Measurements from ENCODE around the gene SEMA3B. TPM values are rescaled to one million over a fixed set of nuclear protein-coding genes. Genes with fewer than 3 reads are reported as not detected.

The SEMA3B gene
- total RNA-seq, 1 donor from 2014 or later: 0.68 TPM

DNA sequence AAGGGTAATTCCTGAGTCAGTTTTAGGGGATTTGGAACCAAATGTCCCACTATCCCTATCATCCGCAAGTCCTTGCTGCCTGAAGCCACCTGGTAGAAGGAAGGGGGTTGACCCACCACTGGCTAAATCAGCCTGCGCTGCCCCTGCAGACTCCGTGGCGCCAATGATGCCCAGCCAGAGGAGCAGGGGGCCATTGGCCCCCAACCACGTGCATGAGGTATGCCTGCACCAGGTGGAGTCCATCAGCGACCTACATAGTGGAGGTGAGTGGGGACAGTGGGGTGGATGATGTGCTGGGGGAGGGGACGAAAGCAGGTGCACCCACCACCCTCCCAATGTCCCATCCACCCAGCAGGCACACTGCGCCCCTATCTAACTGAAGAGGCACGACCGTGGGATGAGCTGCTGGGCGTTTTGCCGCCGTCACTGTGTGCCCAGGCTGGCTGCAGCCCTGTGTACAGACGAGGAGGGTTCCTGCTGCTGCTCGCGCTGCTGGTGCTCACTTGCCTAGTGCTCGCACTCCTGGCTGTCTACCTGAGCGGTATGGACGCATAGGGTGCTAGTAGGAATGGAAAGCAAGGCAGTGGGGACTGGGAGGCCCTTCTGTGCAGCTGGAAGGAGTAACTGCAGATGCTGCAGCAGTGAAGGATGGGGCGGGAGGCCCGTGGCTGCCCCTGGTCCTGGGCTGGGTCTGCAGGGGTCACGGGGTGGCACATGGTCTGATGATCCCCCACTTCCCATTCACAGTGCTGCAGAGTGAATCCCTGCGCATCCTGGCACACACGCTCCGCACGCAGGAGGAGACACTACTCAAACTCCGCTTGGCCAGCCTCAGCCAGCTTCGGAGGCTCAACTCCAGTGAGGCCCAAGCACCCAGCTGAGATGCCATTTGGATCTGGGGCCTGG is 17.6 kb downstream of the SEMA3B start:
- DNase-seq (ENCODE audit: low spot score): no peak
- intact Hi-C loops (cut with micrococcal nuclease): no loop called here
- Mint-ChIP-seq H3K27me3 (ENCODE audit: low read depth) (no peaks in the 10 kb centered on the region), H3K4me3 (ENCODE audit: low read depth) (no peak overlapping the region), H3K4me1 (ENCODE audit: low read depth) (peaks cover 3% of the 10 kb centered on the region), H3K9me3 (no peaks in the 10 kb centered on the region), H3K36me3 (ENCODE audit: low read depth) (peaks cover 48% of the 10 kb centered on the region), H3K27ac (no peak overlapping the region)

DNA sequence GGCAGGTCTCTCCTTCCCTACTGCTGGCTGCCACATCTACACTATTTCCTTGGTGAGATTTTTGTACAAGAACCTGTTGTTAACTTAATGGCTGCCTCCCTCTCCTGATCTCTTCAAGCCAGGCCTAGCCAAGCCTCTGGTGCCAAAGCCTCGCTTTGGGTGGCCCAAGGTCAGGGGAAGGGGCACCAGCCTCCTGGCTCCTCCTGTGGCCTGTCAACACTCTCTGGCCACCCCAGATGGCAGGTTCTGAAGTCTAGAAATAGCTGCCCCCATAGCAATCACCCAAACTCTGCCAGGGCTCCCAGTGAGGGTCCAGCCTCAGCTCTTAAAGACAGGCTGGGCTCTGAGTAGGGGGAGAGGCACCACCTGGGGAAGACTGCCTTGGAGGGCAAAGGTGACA is 18.3 kb downstream of the SEMA3B start:
- no peaks in the 10 kb centered on the region for H3K9me3 Mint-ChIP-seq
- no peak for DNase-seq (ENCODE audit: low spot score)
- H3K27me3 Mint-ChIP-seq (ENCODE audit: low read depth): no peaks in the 10 kb centered on the region
- peaks cover 48% of the 10 kb centered on the region for H3K36me3 Mint-ChIP-seq (ENCODE audit: low read depth)
- no peak overlapping the region for H3K4me3 Mint-ChIP-seq (ENCODE audit: low read depth)
- H3K4me1 Mint-ChIP-seq (ENCODE audit: low read depth): peaks cover 3% of the 10 kb centered on the region
- intact Hi-C loops (cut with micrococcal nuclease): no loop called here
- H3K27ac Mint-ChIP-seq: no peak overlapping the region

DNA sequence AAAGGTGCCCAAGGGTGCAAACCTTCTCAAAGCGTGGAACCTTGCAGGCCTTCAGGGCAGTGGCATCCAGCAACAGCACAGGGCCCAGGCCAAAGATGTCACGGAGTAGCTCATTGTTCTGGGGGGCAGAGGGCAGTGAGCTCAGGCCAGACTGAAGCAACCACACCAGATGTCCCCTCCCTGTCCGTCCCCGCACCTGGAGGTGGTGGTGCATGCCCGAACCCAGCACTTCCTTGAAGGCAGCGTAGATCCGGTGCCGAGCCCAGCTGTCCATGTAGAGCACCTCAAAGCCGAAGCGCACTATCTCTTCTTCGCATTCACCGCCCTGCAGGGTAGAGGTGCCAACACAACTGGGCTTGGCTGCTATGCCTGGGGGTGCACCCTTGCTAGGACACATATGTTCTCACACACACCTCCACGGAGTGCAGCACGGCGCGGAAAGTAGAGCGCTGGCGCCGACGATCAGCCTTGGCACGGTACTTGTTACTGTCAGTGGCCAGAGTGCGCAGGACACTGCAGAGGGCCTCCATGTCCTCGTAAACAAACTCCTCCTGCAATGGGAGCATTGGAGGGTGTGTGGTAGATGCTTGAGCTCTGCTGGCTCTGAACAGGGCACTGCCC is 19.6 kb downstream of the SEMA3B start:
- Mint-ChIP-seq H3K9me3 (no peaks in the 10 kb centered on the region), H3K27me3 (ENCODE audit: low read depth) (no peaks in the 10 kb centered on the region), H3K4me3 (ENCODE audit: low read depth) (no peak overlapping the region), H3K4me1 (ENCODE audit: low read depth) (peaks cover 9% of the 10 kb centered on the region), H3K27ac (no peak overlapping the region), H3K36me3 (ENCODE audit: low read depth) (peaks cover 48% of the 10 kb centered on the region)
- intact Hi-C loops (cut with micrococcal nuclease): no loop called here
- DNase-seq (ENCODE audit: low spot score): no peak

DNA sequence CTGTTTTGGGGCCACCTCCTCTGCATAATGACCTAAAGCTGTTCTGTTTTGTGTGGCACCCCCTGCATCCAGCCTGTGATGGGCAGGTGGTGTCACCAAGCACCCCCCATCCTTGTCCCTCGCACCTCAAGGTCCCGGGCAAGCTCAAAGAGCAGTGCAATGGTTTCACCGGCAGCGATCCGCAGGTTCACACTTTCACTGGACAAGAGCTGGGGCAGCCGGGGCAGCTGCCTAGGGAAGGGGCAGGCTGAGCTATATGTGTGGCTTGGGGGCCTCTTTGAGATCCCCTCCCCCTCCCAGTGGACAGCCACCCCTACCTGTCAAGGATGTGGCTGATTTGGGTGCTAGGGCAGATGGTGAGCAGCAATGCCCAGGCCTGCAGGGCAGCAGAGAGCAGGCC is 20.2 kb downstream of the SEMA3B start:
- Mint-ChIP-seq H3K4me1 (ENCODE audit: low read depth) (peaks cover 9% of the 10 kb centered on the region), H3K27me3 (ENCODE audit: low read depth) (no peaks in the 10 kb centered on the region), H3K27ac (no peak overlapping the region), H3K4me3 (ENCODE audit: low read depth) (peak overlapping the region; percentile 39), H3K9me3 (no peaks in the 10 kb centered on the region), H3K36me3 (ENCODE audit: low read depth) (peaks cover 48% of the 10 kb centered on the region)
- intact Hi-C loops (cut with micrococcal nuclease): no loop called here
- DNase-seq (ENCODE audit: low spot score): no peak

DNA sequence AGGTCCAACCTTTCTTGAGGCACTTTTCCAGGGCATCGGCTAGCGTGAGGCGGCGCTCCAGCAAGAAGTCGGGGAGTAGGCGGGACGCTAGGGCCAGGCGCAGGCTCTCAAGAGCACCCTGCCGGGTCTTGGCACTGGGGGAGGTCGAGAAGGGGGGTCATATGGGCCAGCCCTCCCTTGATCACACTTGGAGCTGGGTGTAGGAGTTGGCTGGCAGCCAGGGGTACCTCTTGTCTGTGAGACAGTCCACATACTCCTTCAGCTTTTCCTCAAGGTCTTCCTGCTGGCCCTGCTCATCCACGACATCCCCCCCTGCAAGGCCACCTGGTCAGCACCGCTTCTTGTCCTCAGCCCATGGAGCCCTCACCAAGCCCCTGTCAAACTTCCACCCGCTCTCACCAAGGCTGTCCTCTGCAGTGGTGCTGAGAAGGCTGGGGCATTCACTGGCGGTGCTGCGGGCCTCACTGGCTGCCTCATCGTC is 21.3 kb downstream of the SEMA3B start:
- Mint-ChIP-seq H3K27me3 (ENCODE audit: low read depth) (no peaks in the 10 kb centered on the region), H3K4me3 (ENCODE audit: low read depth) (peak overlapping the region; percentile 18), H3K27ac (no peak overlapping the region), H3K9me3 (no peaks in the 10 kb centered on the region), H3K4me1 (ENCODE audit: low read depth) (peaks cover 9% of the 10 kb centered on the region), H3K36me3 (ENCODE audit: low read depth) (peaks cover 48% of the 10 kb centered on the region)
- intact Hi-C loops (cut with micrococcal nuclease): loop anchor here (10.0 kb wide), 1 partner anchor 355 kb away; no protein-coding TSS in a partner anchor
- DNase-seq (ENCODE audit: low spot score): no peak

DNA sequence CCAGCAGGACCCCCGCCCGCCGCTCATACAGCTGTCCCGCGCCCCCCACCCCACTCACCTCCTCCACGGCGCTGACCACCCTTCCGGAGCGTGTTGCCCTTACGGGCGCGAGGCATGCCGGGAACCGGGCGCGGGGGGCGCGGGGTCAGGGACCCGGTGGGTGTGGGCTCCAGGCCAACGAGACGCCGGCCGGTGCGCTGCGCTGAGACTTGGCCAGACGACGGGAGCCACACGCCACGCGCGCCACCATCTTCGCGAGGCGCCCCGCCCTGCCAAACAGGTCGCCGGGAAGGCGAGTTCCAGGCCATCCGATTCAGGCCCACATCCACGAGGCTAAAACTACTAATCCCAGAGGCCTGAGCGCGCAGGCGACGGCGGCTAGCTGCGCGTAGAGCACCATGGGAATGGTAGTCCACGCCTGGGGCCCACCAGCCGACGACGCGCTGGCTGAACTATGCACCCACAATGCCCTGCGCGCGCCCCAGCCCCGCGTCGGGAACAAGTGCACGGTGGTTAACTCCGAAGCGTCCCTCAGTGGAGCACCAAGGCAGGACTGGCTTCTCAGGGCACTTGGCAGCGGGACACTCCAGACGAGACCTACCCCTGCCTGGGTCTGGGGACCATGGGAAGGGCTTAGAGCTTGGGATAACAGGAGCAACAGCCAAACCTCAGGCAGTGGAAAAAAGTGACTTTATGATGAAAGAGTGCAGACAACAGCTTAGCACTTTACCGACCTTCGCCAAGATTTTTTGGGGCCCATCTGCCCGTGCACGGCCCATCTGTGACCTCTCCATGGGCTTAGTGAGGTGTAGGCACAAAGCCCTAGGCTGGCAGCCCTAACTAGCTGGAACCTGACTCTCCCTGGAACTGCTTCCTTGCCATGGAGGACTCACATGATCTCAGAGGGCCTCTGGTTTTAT is 23.5 kb downstream of the SEMA3B start, which contains the start of gene IFRD2:
Gene IFRD2 (minus strand): TSS at position 271 of the 920 bp plus-strand sequence. CDS start 155 bp downstream, at position 116.
- peak; percentile 96 for DNase-seq (ENCODE audit: low spot score)
- Mint-ChIP-seq H3K27ac (peak within 1 kb of the TSS; percentile 96), H3K27me3 (ENCODE audit: low read depth) (no peaks in the 10 kb centered on the region), H3K9me3 (no peaks in the 10 kb centered on the region), H3K36me3 (ENCODE audit: low read depth) (peaks cover 41% of the 10 kb centered on the region), H3K4me1 (ENCODE audit: low read depth) (peaks cover 9% of the 10 kb centered on the region), H3K4me3 (ENCODE audit: low read depth) (peak within 1 kb of the TSS; percentile 95)
- intact Hi-C loops (cut with micrococcal nuclease): loop anchor here (1.0 to 10.0 kb wide), 3 partner anchors 45 to 358 kb away; partner anchors contain the start of gene TMEM115

DNA sequence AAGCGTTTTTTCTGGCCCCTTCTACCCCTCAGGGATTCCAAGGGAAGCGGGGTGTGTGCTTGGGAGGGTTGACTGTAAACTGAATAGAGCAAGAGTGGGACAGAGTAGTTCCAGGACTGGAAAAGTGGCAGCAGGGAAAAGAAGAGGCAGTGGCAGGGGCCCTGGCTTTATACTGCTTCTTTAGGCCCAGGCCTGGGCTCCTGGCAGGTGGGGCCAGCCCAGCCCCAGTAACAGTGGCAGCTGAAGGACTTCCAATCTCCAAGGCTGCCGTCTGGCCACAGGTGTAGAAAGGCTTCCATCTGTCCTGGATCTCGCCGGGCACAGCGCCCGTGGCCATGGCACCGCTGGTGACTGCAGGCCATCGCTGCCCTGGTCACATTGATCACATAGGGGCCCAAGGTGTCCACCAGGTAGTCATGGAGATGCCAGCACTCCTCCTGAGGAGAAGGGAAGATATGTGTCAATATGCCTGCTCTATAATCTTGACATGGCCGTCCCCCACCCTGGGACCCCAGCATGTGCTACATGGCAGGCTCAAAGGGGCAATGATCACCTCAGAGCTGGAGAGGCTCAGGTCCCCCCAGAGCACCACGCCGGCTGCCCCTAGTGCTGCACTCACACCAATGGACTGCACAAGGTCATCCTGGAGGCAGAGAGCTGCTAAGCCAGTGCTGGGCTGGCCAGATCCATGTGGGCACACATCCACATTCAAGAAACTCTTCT is 24.3 kb downstream of the SEMA3B start:
- Mint-ChIP-seq H3K36me3 (ENCODE audit: low read depth) (peaks cover 33% of the 10 kb centered on the region), H3K4me1 (ENCODE audit: low read depth) (peaks cover 13% of the 10 kb centered on the region), H3K4me3 (ENCODE audit: low read depth) (peak overlapping the region; percentile 95), H3K27me3 (ENCODE audit: low read depth) (no peaks in the 10 kb centered on the region), H3K27ac (peak overlapping the region; percentile 96), H3K9me3 (no peaks in the 10 kb centered on the region)
- intact Hi-C loops (cut with micrococcal nuclease): loop anchor here (2.0 to 10.0 kb wide), 2 partner anchors 66 to 358 kb away; partner anchors contain the start of gene TMEM115
- no peak for DNase-seq (ENCODE audit: low spot score)

DNA sequence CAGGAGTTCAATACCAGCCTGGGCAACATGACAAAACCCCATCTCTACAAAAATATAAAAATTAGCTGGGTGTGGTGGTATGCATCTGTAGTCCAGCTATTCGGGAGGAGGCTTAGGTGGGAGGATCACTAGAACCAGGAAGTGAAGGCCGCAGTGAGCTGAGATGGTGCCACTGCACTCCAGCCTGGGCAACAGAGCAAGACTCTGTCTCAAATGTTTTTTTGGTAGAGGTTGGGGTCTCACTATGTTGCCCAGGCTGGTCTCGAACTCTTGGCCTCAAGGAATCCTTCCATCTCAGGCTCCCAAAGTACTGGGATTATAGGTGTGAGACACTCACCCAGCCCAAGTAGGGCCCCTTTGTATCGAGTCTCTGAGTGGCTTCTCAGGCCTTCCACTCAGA is 25.1 kb downstream of the SEMA3B start:
- no peak for DNase-seq (ENCODE audit: low spot score)
- Mint-ChIP-seq H3K9me3 (no peaks in the 10 kb centered on the region), H3K4me1 (ENCODE audit: low read depth) (peaks cover 14% of the 10 kb centered on the region), H3K4me3 (ENCODE audit: low read depth) (no peak overlapping the region), H3K27ac (no peak overlapping the region), H3K27me3 (ENCODE audit: low read depth) (no peaks in the 10 kb centered on the region), H3K36me3 (ENCODE audit: low read depth) (peaks cover 26% of the 10 kb centered on the region)
- intact Hi-C loops (cut with micrococcal nuclease): loop anchor here (10.0 kb wide), 1 partner anchor 359 kb away; no protein-coding TSS in a partner anchor

DNA sequence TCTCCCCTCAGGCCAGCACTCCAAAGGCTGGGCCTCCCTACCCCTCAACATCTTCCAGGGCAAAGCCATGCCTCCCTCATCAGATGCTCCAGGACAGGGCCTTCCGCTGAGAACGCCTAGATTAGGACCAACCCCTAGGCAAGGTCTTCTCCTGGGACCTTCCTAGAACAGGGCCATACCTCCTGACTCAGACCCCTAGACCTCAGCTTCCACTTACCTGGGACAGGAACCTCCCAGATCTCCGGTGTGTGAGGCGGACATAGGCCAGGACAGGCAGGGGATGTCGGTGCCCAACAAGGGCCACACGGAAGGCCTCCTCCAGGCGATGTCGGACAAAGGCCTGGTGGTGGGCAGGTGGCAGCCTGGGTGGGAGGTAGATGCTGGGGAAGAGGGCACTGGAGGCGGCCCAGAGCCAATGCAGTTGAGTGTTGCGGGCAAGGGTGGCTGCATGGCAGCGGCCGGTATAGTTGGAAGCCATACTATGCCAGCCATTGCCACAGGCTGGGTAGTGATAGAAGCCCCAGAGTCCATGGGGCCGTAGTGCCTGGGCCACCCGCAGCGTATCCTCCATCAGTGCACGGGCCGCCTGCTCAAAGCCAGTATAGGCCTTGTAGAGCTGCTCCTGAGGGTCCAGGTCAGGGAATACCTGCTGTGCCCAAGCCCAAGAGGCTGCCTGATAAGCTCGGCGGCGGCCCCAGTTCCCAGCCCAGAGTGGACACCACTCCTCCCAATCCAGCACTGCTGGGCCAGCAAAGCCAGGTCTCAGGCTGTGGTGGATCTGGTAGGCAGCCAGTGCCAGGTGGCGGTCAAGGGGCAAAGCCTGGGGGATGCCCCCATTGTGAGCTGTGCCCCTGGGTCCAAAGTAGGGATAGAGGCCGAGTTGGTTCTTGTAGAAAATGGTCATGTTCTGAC is 25.8 kb downstream of the SEMA3B start:
- H3K4me3 Mint-ChIP-seq (ENCODE audit: low read depth): no peak overlapping the region
- H3K4me1 Mint-ChIP-seq (ENCODE audit: low read depth): peaks cover 14% of the 10 kb centered on the region
- DNase-seq (ENCODE audit: low spot score): no peak
- intact Hi-C loops (cut with micrococcal nuclease): loop anchor here (10.0 kb wide), 1 partner anchor 360 kb away; no protein-coding TSS in a partner anchor
- H3K27me3 Mint-ChIP-seq (ENCODE audit: low read depth): no peaks in the 10 kb centered on the region
- H3K9me3 Mint-ChIP-seq: no peaks in the 10 kb centered on the region
- peaks cover 19% of the 10 kb centered on the region for H3K36me3 Mint-ChIP-seq (ENCODE audit: low read depth)
- H3K27ac Mint-ChIP-seq: no peak overlapping the region

DNA sequence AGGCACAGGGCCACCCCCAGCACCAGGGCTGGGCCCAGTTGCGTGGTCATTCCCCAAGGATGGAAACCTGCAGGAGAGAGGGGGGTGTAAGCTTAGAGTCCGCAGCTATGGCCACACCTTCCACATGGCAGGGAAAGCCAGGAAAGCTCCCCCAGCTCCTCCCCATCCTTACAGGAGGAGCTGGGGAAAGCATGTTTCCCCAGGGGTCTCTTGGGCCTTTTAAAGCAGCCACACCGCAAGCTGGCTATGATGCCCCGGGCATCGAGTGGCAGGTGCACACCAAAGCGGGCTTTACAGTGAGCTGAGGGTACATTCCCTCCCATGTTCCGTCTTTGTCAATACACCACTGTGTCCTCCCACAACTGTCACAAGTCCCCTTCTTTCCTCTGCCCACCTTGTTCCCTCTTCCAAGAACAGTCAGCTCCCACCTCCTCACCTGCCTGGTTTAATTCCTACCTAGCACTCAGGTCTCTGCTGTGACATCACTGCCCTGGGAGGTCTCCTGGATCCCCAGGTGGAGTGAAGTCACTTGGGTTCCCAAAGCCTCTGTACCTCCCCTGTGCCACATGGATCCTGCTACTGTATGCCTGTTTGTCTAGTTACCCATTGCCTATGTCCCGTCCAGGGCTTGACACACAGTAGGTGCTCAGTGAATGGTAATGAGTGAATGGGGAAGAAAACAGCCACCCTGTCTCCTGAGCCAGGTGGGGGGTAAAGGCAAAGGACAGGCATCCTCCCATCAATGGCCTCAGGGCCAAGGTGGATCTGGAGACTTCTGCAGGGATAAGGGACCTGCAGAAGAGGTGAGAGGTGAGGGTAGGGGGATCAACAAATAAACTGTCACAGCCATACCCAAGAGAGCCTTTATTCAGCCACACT is 26.8 kb downstream of the SEMA3B start:
- no peak for DNase-seq (ENCODE audit: low spot score)
- Mint-ChIP-seq H3K9me3 (no peaks in the 10 kb centered on the region), H3K27me3 (ENCODE audit: low read depth) (no peaks in the 10 kb centered on the region), H3K4me1 (ENCODE audit: low read depth) (peaks cover 23% of the 10 kb centered on the region), H3K4me3 (ENCODE audit: low read depth) (peak overlapping the region; percentile 20), H3K27ac (no peak overlapping the region), H3K36me3 (ENCODE audit: low read depth) (peaks cover 10% of the 10 kb centered on the region)
- intact Hi-C loops (cut with micrococcal nuclease): loop anchor here (10.0 kb wide), 1 partner anchor 361 kb away; no protein-coding TSS in a partner anchor

Measured in activated T-helper 2 cell treated with anti-CD3 and anti-CD28 coated beads, Interferon-gamma antibody, Interleukin-2, Interleukin-4, amounts not matched to agents 10 μg/mL and 5 μg/mL and 100 μg/mL, durations not matched to agents 14 hours and 24 hours and 36 hours (primary cell).